Activated T-cell treated with anti-CD3 and anti-CD28 coated beads for 48 hours (primary cell): Measurements from ENCODE around the gene ZNF511.

Source experiments
- DNase-seq: peaks from one replicate; pipeline ENCODE4 v3.0.0-alpha.2; 2020; ENCODE audit warnings: low read depth

ZNF511 gene

DNA sequence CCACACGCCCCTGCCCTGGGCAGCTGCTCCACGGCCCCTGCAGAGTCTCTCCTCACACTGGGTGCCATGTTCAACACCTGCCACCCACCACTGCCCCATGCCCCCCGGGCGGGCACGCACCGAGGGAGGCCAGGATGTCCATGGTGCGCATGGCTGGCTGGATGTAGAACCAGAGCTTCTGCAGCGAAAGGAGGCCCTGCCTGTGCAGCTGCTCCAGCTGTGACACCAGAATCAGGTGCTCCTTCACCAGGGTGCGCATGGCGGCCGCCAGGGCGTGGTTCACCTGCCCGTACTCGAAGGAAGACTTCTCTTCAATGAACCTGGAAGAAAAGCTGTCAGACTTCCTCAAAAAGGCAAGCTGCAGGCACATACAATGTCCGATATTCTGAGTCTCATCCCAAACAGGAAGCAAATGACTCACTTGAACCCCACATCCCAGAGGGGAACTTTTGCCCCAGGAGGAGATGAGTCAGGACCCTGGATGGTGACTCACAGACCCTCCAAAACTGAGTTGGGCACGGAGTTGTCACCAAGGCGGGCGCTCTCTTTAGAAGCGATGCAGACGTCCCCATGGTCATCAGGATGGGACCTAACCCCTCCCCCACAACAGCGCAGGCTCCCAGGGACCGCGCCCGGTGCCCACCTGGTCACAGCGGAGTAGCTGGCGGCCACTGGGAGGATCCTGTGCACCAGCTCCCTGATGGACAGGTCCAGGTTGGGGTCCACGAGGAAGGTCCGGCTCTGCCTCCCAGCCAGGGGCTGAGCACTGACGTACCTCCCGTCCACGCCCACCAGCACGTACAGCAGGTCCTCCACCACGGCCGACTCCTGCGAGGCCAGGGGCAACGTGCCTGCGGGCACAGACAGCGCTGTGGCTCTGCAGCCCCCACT is 15.6 kb upstream of the ZNF511 start:
- DNase-seq, result no peak

DNA sequence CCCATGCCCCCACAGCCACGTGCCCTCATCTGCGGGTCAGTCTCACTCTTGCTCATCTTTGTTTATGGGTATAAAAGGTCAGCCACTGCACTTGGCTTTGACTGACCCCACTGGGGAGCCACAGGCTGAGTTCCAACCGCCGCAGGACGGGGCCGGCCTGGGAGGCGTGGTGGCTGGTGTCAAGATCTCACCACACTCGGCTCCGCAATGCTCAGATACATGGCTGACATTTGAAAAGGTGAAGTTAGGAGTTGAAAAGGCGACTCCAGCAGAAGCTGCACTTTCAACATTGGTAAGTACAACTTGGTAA is 14.9 kb upstream of the ZNF511 start:
- DNase-seq, result no peak

DNA sequence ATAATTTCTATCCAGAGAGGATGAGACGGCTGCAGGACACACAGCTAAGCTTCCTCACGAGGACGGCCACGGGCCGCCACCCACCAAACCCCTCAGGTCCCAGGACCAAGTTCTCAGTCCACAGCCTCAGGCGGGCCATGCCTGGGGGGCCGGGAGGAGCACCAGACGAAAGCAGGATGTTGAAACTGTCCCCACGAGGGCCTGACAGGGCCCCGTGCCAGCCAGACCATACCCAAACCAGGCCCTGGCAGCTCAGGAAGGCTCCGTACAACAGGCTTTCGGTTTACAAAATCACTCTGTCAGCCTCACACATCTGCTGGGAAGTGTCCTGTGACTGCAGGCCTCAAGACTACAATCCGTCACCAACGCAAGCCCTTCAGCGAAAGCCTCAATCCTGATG is 14.5 kb upstream of the ZNF511 start:
- DNase-seq, result no peak

DNA sequence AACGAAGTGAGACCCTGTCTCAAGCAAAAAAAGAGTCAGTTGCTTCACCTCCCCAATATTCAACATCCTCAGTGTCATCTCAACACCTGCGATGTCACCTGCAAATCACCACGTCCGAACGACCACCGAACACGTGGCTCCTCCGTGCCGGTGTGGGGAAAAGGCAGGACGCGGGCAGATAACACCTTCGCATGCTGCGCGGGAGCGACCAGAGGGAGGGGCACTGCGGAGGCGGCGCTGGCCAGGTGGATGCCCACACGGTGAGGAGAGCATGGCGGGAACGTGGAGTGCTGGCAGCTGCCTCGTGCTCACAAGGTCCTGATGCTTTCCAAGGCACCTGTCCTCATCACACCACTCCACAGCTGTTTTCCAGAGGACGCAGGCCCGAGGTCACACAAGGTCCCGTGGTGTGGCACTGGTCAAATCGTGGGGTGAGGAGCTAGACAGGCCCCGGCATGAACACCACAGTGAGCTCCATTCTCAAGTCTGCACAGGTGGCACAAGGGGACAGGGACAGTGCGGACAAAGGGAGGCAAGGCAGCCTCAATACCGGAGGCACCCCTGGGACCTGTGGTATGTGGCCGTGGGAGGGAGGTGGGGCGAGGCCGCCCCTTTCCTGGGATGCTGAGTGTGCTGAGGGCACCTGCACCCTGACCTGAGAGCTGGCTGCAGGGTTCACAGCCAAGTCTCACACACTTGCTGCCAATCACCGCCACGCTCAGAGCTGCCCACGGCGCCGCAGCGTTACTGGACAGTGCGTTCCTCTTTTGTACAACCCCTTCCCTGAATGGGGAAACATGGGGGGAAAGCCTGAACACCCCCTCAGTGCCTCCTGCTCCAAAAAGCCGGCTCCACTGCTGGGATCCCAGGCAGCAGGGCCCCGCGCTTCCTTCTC is 13.0 kb upstream of the ZNF511 start:
- no peak for DNase-seq

DNA sequence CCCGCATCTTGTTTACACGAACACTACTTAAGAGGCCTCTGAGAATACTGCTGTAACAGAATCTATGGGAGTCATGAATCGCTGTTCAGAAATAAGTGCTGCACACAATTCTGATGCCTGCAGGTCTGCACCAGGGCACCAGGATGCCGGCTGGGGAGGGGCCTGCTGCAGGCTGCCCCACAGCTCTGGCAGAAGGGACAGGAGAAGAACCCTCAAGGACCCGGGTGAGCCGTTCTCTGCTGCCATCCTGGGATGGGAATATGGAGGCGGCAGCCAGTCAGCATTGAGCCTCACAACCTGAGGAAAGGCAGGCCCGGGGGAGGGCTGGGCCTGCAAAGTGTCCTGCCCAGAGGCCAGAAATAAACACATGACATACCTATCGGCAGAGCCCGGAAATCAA is 11.2 kb upstream of the ZNF511 start:
- DNase-seq, result no peak

DNA sequence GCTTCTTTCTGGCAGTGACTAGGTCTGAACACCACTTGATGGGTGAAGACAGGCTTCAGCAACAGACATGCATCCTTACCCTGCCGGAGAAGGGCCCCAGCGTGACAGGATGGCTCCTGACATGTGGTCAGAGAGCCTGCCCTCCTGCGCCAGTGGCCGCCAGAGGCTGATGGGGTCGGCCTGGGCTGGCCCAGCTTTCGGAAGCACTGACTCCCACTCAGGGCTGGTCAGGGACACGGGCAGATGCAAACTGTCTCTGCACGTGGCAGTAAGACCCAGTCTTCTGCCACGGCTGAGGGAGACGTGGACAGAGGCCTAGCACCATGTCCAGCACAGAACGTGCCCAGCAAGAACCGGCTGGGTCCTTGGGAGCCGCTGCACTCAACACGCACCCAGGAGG is 10.2 kb upstream of the ZNF511 start:
- no peak for DNase-seq

DNA sequence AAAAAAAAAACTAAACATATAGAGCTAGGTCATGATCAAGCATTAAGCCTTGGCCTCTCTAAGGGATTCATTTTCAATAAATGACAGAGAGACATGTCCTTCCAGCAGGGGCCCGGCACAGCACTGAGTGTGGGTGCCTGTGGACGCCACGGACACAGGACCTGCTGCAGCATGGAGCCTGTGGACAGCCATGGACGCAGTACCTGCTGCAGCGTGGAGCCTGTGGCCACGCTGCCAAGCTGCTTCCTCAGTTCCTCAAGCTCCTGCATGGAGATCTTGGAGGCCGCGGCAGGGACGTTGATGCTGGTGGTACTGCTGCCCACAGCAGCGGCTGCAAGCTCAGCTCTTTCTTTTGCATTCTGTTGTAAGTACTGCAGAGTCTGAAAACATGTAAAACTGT is 9.5 kb upstream of the ZNF511 start:
- no peak for DNase-seq

DNA sequence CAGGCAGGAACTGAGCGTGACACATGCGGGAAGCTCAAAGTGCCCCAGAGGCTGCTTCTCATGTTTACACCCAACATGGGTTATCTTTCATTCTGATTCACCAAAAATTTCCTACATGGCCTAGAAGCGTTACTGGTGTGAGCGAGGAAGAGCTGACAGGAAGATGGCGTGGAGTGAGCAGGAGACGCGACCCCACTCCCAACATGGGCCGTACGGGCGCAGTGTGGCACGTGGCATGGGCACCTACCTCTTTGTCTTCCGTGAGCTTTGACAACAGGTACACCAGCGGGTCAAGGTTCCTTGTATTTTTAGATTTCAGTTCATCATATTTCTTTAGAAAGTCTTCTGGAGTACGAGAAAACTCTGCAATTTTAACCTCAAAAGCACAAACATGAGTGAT is 9.0 kb upstream of the ZNF511 start:
- DNase-seq, result no peak

DNA sequence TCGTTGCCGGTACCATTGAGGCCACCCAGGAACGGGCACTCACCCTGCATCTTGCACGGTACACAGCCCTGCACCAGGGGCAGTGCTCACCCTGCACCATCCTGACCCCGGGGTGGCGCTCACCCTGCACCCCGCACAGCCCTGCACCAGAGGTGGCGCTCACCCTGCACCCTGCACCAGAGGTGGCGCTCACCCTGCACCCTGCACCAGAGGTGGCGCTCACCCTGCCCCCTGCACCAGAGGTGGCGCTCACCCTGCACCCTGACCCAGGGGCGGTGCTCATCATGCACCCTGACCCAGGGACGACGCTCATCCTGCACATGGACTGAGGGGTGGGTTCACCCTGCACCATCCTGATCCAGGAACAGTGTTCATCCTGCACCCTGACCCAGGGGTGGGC is 6.5 kb upstream of the ZNF511 start:
- no peak for DNase-seq

DNA sequence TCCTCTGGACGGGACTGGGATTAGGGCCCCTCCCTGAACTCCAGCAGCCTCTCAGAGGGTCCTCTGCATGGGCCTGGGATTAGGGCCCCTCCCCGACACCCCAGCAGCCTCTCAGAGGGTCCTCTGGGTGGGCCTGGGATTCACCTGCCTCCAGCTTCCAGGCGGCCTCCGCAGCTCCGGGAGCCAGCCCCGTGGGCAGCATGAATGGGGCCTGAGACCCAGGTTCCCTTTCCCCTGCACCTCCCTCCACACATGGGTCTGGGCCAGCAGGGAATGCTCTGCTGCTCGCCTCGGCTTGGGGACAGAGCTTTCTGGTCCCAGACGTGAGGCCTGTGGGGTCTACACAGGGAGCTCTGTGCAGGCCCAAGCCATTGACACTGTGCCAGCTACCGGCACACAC is 5.5 kb upstream of the ZNF511 start:
- no peak for DNase-seq

DNA sequence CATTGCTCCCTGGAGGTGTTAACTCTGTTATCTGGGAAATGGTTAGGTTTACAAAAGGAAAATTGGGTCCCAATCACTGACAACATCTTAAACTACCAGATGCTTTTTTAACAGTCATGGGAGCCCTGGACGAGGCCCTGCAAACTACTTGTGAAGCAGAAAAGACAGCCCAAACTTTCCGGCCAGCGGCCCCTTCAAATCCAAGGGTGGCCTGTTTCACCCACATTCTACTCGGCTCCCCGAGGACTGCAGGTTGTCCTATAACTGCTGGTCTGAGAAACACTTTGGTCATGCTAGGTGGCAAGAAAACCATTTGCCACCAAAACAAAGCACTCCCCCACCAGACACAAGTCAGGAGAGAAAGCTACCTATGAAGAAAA is 2.6 kb upstream of the ZNF511 start:
- DNase-seq, result no peak

DNA sequence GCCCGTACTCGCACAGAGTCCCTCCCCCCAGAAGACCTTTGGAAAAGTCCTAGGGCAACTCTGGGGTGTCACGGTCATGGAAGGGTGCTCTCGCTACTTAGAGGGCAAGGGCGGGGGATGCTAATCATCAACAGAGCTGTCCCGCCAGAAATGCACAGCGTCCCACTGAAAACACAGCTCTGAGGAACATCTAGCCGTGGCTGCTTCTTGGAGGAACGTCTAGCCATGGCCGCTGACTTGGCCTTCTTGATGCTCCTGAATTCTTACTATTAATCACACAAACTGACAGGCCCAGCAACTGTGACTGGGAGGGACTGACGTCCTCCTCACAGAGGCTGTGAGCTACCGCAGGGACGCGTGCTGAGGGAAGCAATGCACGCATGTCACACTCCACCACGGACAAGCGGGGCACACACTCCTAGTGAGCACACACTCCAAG is 1.8 kb upstream of the ZNF511 start:
- DNase-seq, result no peak

DNA sequence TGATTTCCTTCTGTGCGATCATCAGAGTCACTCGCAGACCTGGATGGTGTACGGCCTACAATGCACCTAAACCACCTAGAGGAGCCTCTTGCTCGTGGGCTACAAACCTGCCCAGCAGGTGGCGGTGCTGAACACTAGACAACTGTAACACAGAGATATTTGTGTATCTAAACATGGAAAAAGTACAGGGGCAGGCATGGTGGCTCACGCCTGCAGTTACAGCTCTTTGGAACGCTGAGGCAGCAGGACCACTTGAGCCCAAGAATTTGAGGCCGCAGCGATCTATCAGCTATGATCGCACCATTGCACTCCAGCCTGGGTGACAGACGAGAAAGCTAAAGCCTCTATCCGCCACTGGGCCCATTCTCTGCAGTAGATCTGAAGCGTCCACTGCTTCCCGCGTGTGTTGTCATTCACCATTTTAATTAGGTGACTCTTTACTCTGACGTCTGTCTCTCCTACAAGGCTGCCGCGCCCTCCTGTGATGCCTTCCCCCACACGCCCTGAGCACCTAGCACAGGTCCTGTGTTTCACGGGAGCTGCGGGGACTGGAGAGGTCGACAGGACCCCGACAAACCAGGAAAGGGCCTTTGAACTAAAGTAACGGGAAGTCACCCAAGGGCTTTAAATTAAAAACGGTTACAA is 816 bp upstream of the ZNF511 start:
- peak; percentile 75 for DNase-seq

DNA sequence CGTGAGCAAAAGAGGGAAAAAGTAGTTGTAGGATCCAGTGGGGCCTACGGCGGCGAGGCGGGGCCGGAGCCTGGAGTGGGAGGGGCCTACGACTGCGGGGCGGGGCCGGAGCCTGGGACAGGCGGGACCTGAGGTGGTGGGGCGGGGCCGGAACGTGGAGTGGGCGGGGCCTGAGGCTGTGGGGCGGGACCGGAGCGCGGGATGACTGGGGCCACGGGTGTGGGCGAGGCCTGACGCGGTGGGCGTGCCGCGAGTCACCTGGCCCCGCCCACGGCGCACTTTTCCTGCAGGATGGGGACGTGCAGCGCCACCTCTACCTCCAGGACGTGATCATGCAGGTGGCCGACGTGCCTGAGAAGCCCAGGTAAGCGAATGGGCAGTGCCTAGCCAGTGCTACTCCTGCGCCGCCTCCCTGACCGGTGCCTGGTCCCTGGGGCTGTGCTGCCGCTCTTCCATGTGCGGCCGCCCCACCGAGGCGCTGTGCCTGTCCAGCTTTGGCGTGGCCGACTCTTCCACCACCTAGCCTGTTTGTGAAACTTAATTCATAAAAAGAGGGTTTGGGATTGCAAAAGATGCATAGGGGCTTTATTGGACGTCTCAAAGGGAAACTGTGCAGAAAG is 496 bp downstream of the ZNF511 start:
- DNase-seq, result peak; percentile 86

DNA sequence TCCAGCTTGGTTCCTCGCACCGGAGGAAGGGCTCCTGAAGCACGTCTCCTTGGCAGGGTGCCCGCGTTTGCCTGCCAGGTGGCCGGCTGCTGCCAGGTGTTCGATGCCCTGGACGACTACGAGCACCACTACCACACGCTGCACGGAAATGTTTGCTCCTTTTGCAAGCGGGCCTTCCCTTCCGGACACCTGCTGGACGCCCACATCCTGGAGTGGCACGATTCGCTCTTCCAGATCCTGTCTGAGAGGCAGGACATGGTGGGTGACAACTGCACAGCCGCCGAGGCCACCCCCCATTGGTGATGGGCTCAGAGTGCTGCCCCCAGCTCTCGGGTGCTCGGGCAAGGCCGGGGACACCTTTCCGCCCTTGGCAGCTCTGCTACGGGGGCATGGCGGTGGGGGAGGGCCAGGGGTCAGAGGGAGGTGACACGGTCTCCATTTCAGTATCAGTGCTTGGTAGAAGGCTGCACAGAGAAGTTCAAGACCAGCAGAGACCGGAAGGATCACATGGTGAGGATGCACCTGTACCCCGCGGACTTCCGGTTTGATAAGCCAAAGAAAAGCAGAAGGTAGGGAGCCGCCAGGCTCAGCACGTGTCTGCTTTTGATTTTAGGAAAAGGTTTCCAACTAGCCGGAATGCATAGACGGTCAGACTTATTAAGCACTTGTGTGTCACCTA is 1.1 kb downstream of the ZNF511 start:
- no peak for DNase-seq

DNA sequence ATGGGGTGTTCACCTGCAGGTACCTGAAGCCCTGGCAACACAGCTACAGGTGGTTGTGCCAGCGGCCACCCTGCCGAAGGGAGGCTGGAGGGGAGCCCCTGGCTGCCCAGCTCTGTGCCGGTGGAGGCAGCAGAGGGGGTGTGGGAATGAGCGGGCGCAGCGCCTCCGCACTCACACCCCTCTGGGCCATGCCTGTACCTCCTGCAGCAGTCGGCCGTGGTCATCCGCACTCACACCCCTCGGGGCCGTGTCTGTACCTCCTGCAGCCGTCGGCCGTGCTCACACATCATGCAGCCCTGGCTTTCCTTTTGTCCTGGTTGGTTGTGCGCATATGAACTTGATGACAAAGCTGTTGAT is 1.7 kb downstream of the ZNF511 start:
- no peak for DNase-seq

DNA sequence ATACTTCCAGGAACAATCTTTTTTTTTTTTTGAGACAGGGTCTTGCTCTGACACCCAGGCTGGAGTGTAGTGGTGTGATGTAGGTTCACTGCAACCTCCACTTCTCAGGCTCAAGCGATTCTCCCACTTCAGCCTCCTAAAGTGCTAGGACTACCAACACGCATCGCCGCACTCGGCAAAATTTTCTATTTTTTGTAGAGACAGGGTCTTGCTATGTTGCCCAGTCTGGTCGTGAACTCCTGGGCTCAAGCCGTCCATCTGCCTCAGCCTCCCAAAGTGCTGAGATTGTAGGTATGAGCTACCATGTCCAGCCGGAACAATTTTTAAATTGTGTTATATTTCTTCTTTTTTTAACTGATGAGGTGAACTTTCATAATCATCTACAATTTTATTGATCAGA is 2.1 kb downstream of the ZNF511 start:
- no peak for DNase-seq

DNA sequence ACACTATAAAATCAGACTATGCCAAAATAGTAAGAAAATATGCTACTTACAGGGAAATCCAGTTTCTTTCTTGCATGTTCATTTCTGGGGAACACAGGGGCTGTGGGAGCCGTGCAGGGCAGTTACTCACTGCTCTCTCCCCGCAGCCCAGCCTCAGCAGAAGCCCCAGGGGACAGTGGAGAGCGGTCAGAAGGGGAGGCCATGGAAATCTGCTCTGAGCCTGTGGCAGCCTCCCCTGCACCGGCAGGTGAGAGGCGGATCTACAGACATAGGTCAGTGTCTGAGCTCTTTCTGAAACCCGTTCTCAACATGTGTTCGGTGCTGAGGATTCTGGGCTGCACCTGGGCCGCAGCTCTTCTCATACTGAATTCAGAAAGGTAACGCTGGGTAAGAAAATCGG is 2.9 kb downstream of the ZNF511 start:
- no peak for DNase-seq

DNA sequence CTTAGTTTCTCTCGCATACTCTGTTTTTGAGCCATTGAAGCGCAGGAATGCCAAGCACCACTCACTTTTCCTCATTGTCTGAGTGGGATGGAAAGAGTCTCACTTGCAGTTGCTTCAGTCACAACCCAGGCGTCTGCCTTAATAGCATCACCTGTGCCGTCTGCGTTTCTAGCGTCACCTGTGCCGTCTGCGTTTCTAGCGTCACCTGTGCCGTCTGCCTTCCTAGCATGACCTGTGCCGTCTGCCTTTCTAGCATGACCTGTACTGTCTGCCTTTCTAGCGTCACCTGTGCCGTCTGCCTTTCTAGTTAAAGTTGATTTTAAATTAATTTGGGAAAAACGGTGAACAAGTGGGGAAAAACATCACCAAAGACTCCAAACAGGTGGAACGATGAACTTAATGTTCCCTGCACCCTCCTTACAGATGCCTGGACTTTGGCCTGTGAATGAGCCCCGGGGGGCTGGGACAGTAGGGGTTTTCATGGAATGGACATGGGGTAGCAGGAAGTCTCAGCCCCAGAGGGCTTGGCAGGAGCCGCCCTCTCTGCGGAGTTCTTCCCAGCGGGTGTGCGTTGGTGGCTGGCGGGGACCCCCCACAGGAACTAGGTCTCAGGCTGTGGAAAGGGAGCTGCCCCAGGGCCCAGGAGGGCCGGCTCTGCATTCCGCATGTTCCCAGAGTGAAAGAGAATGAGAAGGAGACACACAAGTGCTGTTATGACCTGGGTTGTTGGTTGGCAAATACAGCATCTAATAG is 3.5 kb downstream of the ZNF511 start:
- no peak for DNase-seq

DNA sequence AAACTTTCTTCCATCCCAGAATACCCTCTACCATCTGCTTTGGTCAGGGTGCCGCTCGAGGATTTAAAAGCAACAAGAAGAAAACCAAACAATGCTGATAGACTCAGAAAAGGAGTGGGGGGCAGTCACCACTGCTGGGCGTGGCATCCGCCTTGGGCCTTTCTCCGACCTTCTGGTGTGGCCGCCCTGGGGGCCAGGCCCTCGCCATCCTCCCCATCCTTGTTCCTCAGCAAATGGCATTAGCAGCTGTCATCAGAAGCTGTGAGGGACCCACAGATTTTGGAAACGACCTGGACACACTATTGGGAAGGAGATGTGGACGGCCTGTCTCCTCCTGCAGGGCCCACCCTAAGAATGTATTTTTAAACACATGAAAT is 4.0 kb downstream of the ZNF511 start:
- DNase-seq, result no peak

DNA sequence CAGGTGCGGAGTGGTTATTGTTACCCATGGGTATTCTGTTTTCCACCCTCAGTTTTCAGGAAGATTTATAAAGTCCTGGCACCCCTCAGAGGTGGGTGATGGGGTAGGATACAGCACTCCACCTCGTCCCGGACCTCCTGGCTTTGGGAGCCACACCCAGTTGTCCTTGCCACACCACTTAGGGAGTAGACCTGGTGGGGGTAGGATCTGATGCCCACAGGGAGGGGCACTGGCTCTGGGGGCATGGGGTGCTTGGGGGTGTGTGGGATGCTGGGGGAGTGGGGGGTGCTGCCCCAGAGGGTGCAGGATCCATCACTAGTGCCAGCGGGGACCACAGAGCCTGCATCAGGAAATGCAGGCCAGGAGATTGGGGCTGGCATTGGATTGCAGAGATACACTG is 4.5 kb downstream of the ZNF511 start:
- no peak for DNase-seq
